Thyroid gland (tissue), 4 donors: ENCODE results near the gene IGSF10.
"Not testable (repeated sequence)": the region's sequence is repeated elsewhere in the genome, so short reads cannot be mapped to it uniquely, and the experiment has no call there.

Source experiments
- CTCF ChIP-seq, 6 experiments: fragments of 200-600 bp in 3 of 6; fragments of 450-650 bp in 3 of 6; sonication (generic) in 3 of 6; IDR thresholded peaks; one replicate each; pipeline ENCODE4 v1.5.1; 2016 to 2019; ENCODE audit warnings: antibody characterized with exemption in 6 of 6, mild to moderate bottlenecking in 2 of 6, inconsistent platforms in 1 of 6, moderate library complexity in 1 of 6
- POLR2A ChIP-seq, 2 donors: fragments of 450-650 bp; IDR thresholded peaks; one replicate each; pipeline ENCODE4 v1.6.1; 2017; ENCODE audit warnings: antibody characterized with exemption in 2 of 2, mild to moderate bottlenecking in 2 of 2, moderate library complexity in 1 of 2

- TF ChIP-seq CTCF, POLR2A (IDR thresholded peaks at IDR 0.05): not testable (repeated sequence)
These were observed 27.0 kb upstream of the IGSF10 start for GRCh38 chr3:151487833-151488232.
